Activated naive CD4-positive, alpha-beta T cell treated with anti-CD3 and anti-CD28 coated beads, Interleukin-2, amount 50 U/mL, for 72 hours (primary cell): Measurements from ENCODE around the gene DLGAP3. TPM values are rescaled to one million over a fixed set of nuclear protein-coding genes. Genes with fewer than 3 reads are reported as not detected.
"Not testable (repeated sequence)": the region's sequence is repeated elsewhere in the genome, so short reads cannot be mapped to it uniquely, and the experiment has no call there.

ENCODE experiments used
- ATAC-seq, 2 donors: fragments of 150-1000 bp; cut with Tn5 transposase; 2 replicates each; pipeline ENCODE4 v1.10.0; 2021; ENCODE audit warnings: mild to moderate bottlenecking in 2 of 2, moderate library complexity in 2 of 2
- DNase-seq, 2 donors: peaks; one replicate each; pipeline ENCODE4 v3.0.0; 2021 to 2022; ENCODE audit warnings: low spot score in 2 of 2
- H3K27ac Mint-ChIP-seq, 2 donors: one replicate each; pipeline ENCODE4 v1.8.0; 2022; ENCODE audit warnings: mild to moderate bottlenecking in 2 of 2, mixed read lengths in 2 of 2
- H3K36me3 Mint-ChIP-seq, 2 donors: one replicate each; pipeline ENCODE4 v1.8.0; 2022; ENCODE audit warnings: mixed read lengths in 2 of 2
- H3K9me3 Mint-ChIP-seq, 2 donors: one replicate each; pipeline ENCODE4 v1.8.0; 2022; ENCODE audit warnings: mixed read lengths in 2 of 2
- total RNA-seq, 2 donors: library from RNA; stranded (reverse); gene quantifications; one replicate each; pipeline ENCODE4 v1.2.3, GENCODE V29; 2022

The DLGAP3 gene
- total RNA-seq, 2 donors from 2014 or later, result 0.71 to 0.84 TPM

GRCh38 chr1:34947641-34948314 is 18.3 kb upstream of the DLGAP3 start:
- H3K9me3 Mint-ChIP-seq, ATAC-seq, DNase-seq, H3K27ac Mint-ChIP-seq: not testable (repeated sequence)
- H3K36me3 Mint-ChIP-seq, result peaks cover 6 to 13% of the 10 kb centered on the region in 2 donors

GRCh38 chr1:34946211-34946610 is 16.8 kb upstream of the DLGAP3 start:
- ATAC-seq, result no peak
- H3K27ac Mint-ChIP-seq, result no peak overlapping the region
- no peak for DNase-seq
- H3K9me3 Mint-ChIP-seq, result peaks cover 0 to 4% of the 10 kb centered on the region in 2 donors
- H3K36me3 Mint-ChIP-seq, result peaks cover 6% of the 10 kb centered on the region in 2 donors

- not testable (repeated sequence) for H3K36me3 Mint-ChIP-seq, DNase-seq, ATAC-seq, H3K27ac Mint-ChIP-seq, H3K9me3 Mint-ChIP-seq
These were observed 12.3 kb upstream of the DLGAP3 start for GRCh38 chr1:34941798-34942197.

GRCh38 chr1:34930702-34931071 is 1.2 kb upstream of the DLGAP3 start:
- Mint-ChIP-seq H3K27ac (no peak overlapping the region), H3K9me3 (no peaks in the 10 kb centered on the region), H3K36me3 (peaks cover 7% of the 10 kb centered on the region in 2 donors)
- DNase-seq, result no peak
- ATAC-seq, result no peak

GRCh38 chr1:34929853-34930701 is 627 bp upstream of the DLGAP3 start:
- H3K27ac Mint-ChIP-seq, result no peak overlapping the region
- DNase-seq (no peak), ATAC-seq (peak; percentile 24 to 29)
- H3K9me3 Mint-ChIP-seq, result no peaks in the 10 kb centered on the region
- H3K36me3 Mint-ChIP-seq, result peaks cover 7% of the 10 kb centered on the region in 2 donors

- DNase-seq (no peak), ATAC-seq (peak; percentile 32 to 41)
- Mint-ChIP-seq H3K36me3 (peaks cover 7 to 14% of the 10 kb centered on the region in 2 donors), H3K9me3 (no peaks in the 10 kb centered on the region), H3K27ac (no peak overlapping the region)
These were observed 552 bp downstream of the DLGAP3 start for GRCh38 chr1:34928699-34929496.

GRCh38 chr1:34928066-34928696 is 1.3 kb downstream of the DLGAP3 start:
- DNase-seq (no peak), ATAC-seq (no peak)
- no peak overlapping the region for H3K27ac Mint-ChIP-seq

GRCh38 chr1:34927316-34927715 is 2.1 kb downstream of the DLGAP3 start:
- DNase-seq (no peak), ATAC-seq (no peak)
- H3K36me3 Mint-ChIP-seq, result peaks cover 7 to 15% of the 10 kb centered on the region in 2 donors
- H3K27ac Mint-ChIP-seq, result no peak overlapping the region
- no peaks in the 10 kb centered on the region for H3K9me3 Mint-ChIP-seq

More at GRCh38 chr1:34928066-34928696, 1.3 kb downstream of the DLGAP3 start:
- H3K9me3 Mint-ChIP-seq, result no peaks in the 10 kb centered on the region
- peaks cover 7 to 15% of the 10 kb centered on the region in 2 donors for H3K36me3 Mint-ChIP-seq

GRCh38 chr1:34926894-34927293 is 2.6 kb downstream of the DLGAP3 start:
- DNase-seq, result no peak
- ATAC-seq, result no peak
- Mint-ChIP-seq H3K27ac (no peak overlapping the region), H3K36me3 (peaks cover 7 to 15% of the 10 kb centered on the region in 2 donors), H3K9me3 (no peaks in the 10 kb centered on the region)

- peaks cover 7 to 15% of the 10 kb centered on the region in 2 donors for H3K36me3 Mint-ChIP-seq
- ATAC-seq, result no peak
- H3K27ac Mint-ChIP-seq, result no peak overlapping the region
- no peaks in the 10 kb centered on the region for H3K9me3 Mint-ChIP-seq
- no peak for DNase-seq
These were observed 3.3 kb downstream of the DLGAP3 start for GRCh38 chr1:34926156-34926555.

GRCh38 chr1:34925730-34926129 is 3.7 kb downstream of the DLGAP3 start:
- H3K27ac Mint-ChIP-seq, result no peak overlapping the region
- no peak for ATAC-seq
- H3K9me3 Mint-ChIP-seq, result no peaks in the 10 kb centered on the region
- no peak for DNase-seq
- peaks cover 7 to 15% of the 10 kb centered on the region in 2 donors for H3K36me3 Mint-ChIP-seq

- DNase-seq (peak in 1 of 2 donors; percentile 75), ATAC-seq (no peak)
- peaks cover 7 to 15% of the 10 kb centered on the region in 2 donors for H3K36me3 Mint-ChIP-seq
- no peaks in the 10 kb centered on the region for H3K9me3 Mint-ChIP-seq
- H3K27ac Mint-ChIP-seq, result no peak overlapping the region
These were observed 4.5 kb downstream of the DLGAP3 start for GRCh38 chr1:34924759-34925555.

GRCh38 chr1:34923490-34923889 is 6.0 kb downstream of the DLGAP3 start:
- H3K9me3 Mint-ChIP-seq, result no peaks in the 10 kb centered on the region

GRCh38 chr1:34918977-34919561 is 10.4 kb downstream of the DLGAP3 start:
- Mint-ChIP-seq H3K9me3 (no peaks in the 10 kb centered on the region), H3K36me3 (peaks cover 0 to 4% of the 10 kb centered on the region in 2 donors), H3K27ac (no peak overlapping the region)
- no peak for DNase-seq
- peak in 1 of 2 donors; percentile 11 for ATAC-seq

More at GRCh38 chr1:34923490-34923889, 6.0 kb downstream of the DLGAP3 start:
- H3K36me3 Mint-ChIP-seq, result peaks cover 2 to 10% of the 10 kb centered on the region in 2 donors
- H3K27ac Mint-ChIP-seq, result no peak overlapping the region
- ATAC-seq, result no peak
- no peak for DNase-seq

GRCh38 chr1:34918386-34918976 is 11.0 kb downstream of the DLGAP3 start:
- no peak overlapping the region for H3K27ac Mint-ChIP-seq
- DNase-seq, result no peak
- peak in 1 of 2 donors; percentile 22 for ATAC-seq

More at GRCh38 chr1:34918386-34918976, 11.0 kb downstream of the DLGAP3 start:
- Mint-ChIP-seq H3K9me3 (no peaks in the 10 kb centered on the region), H3K36me3 (no peaks in the 10 kb centered on the region)
